ENCODE measurements around the gene HNF1B. TPM values are rescaled to one million over a fixed set of nuclear protein-coding genes. Genes with fewer than 3 reads are reported as not detected.
"Not testable (repeated sequence)": the region's sequence is repeated elsewhere in the genome, so short reads cannot be mapped to it uniquely, and the experiment has no call there.

Gene HNF1B
- 3.6 and 11.4 TPM in 2 replicates for total RNA-seq (2014; rRNA removed; shearing (Covaris generic); ENCODE audit: low replicate concordance)

GRCh38 chr17:37744961-37745800, at the start of gene HNF1B:
HNF1B (minus strand) TSS chr17:37745059; CDS start chr17:37744884, 175 bp downstream.
- in situ Hi-C loops (cut with HindIII; ENCODE audit: low pct_unique_long_range_greater_than_20kb, low sequenced_read_pairs) = no loop called here

GRCh38 chr17:37792787-37793186, 47.9 kb upstream of the HNF1B start:
- in situ Hi-C loops (cut with HindIII; ENCODE audit: low pct_unique_long_range_greater_than_20kb, low sequenced_read_pairs) = no loop called here
- peak; percentile 62 for DNase-seq (ENCODE audit: low read depth)

More at GRCh38 chr17:37744961-37745800, at the start of gene HNF1B:
- DNase-seq (ENCODE audit: low read depth) = peak; percentile 87

- peak; percentile 98 for DNase-seq (ENCODE audit: low read depth)
- in situ Hi-C loops (cut with HindIII; ENCODE audit: low pct_unique_long_range_greater_than_20kb, low sequenced_read_pairs) = no loop called here
These were observed 46.9 kb upstream of the HNF1B start for GRCh38 chr17:37791447-37792399.

- in situ Hi-C loops (cut with HindIII; ENCODE audit: low pct_unique_long_range_greater_than_20kb, low sequenced_read_pairs) = no loop called here
- peak; percentile 97 for DNase-seq (ENCODE audit: low read depth)
These were observed 45.1 kb upstream of the HNF1B start for GRCh38 chr17:37789771-37790541.

GRCh38 chr17:37789021-37789565, 44.2 kb upstream of the HNF1B start:
- in situ Hi-C loops (cut with HindIII; ENCODE audit: low pct_unique_long_range_greater_than_20kb, low sequenced_read_pairs) = no loop called here
- DNase-seq (ENCODE audit: low read depth) = no peak

- in situ Hi-C loops (cut with HindIII; ENCODE audit: low pct_unique_long_range_greater_than_20kb, low sequenced_read_pairs) = no loop called here
- no peak for DNase-seq (ENCODE audit: low read depth)
These were observed 43.7 kb upstream of the HNF1B start for GRCh38 chr17:37788526-37788925.

GRCh38 chr17:37787055-37787757, 42.3 kb upstream of the HNF1B start:
- DNase-seq (ENCODE audit: low read depth) = peak; percentile 91
- in situ Hi-C loops (cut with HindIII; ENCODE audit: low pct_unique_long_range_greater_than_20kb, low sequenced_read_pairs) = no loop called here

GRCh38 chr17:37786481-37786880, 41.6 kb upstream of the HNF1B start:
- no peak for DNase-seq (ENCODE audit: low read depth)
- in situ Hi-C loops (cut with HindIII; ENCODE audit: low pct_unique_long_range_greater_than_20kb, low sequenced_read_pairs) = no loop called here

GRCh38 chr17:37782460-37782859, 37.6 kb upstream of the HNF1B start:
- in situ Hi-C loops (cut with HindIII; ENCODE audit: low pct_unique_long_range_greater_than_20kb, low sequenced_read_pairs); DNase-seq (ENCODE audit: low read depth): not testable (repeated sequence)

GRCh38 chr17:37781451-37781850, 36.6 kb upstream of the HNF1B start:
- in situ Hi-C loops (cut with HindIII; ENCODE audit: low pct_unique_long_range_greater_than_20kb, low sequenced_read_pairs) = no loop called here
- no peak for DNase-seq (ENCODE audit: low read depth)

GRCh38 chr17:37779554-37779953, 34.7 kb upstream of the HNF1B start:
- in situ Hi-C loops (cut with HindIII; ENCODE audit: low pct_unique_long_range_greater_than_20kb, low sequenced_read_pairs) = no loop called here
- no peak for DNase-seq (ENCODE audit: low read depth)

GRCh38 chr17:37774504-37774903, 29.6 kb upstream of the HNF1B start:
- in situ Hi-C loops (cut with HindIII; ENCODE audit: low pct_unique_long_range_greater_than_20kb, low sequenced_read_pairs) = no loop called here

GRCh38 chr17:37772982-37773381, 28.1 kb upstream of the HNF1B start:
- no peak for DNase-seq (ENCODE audit: low read depth)
- in situ Hi-C loops (cut with HindIII; ENCODE audit: low pct_unique_long_range_greater_than_20kb, low sequenced_read_pairs) = no loop called here

More at GRCh38 chr17:37774504-37774903, 29.6 kb upstream of the HNF1B start:
- DNase-seq (ENCODE audit: low read depth) = no peak

- no peak for DNase-seq (ENCODE audit: low read depth)
- in situ Hi-C loops (cut with HindIII; ENCODE audit: low pct_unique_long_range_greater_than_20kb, low sequenced_read_pairs) = no loop called here
These were observed 26.0 kb upstream of the HNF1B start for GRCh38 chr17:37770631-37771518.

- DNase-seq (ENCODE audit: low read depth) = no peak
- in situ Hi-C loops (cut with HindIII; ENCODE audit: low pct_unique_long_range_greater_than_20kb, low sequenced_read_pairs) = no loop called here
These were observed 24.2 kb upstream of the HNF1B start for GRCh38 chr17:37769050-37769449.

GRCh38 chr17:37768438-37768837, 23.6 kb upstream of the HNF1B start:
- no peak for DNase-seq (ENCODE audit: low read depth)
- in situ Hi-C loops (cut with HindIII; ENCODE audit: low pct_unique_long_range_greater_than_20kb, low sequenced_read_pairs) = no loop called here
